ENCODE measurements around the gene FBRS. TPM values are rescaled to one million over a fixed set of nuclear protein-coding genes. Genes with fewer than 3 reads are reported as not detected.

Gene FBRS
- total and polyA plus RNA-seq, 11 donors = 16.3 to 38.3 (median 31.9) TPM

DNA sequence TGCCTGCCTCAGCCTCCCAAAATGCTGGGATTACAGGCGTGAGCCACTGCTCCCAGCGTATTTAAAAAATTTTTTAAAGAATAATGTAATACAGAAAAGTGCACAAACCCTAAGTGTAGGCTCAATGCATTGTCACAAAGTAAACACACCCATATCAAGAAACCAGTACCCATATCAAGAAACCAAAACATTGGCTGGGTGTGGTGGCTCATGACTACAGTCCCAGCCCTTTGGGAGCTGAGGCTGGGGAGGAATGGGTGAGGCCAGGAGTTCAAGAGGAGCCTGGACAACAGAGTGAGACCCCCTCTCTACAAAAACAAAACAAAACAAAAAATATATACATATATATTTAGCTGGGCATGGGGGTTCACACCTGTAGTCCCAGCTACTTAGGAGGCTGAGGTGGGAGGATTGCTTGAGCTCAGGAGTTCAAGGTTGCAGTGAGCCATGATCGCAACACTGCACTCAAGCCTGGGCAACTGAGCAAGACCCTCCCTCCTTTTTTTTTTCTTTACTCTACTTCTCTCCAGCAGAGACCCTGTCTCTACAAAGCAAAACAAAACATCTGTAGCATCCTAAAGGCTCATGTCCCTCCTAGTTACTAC, 16.8 kb upstream of the FBRS start:
- DNase-seq (no peak), ATAC-seq (no peak)
- TF ChIP-seq, protein P1, sequence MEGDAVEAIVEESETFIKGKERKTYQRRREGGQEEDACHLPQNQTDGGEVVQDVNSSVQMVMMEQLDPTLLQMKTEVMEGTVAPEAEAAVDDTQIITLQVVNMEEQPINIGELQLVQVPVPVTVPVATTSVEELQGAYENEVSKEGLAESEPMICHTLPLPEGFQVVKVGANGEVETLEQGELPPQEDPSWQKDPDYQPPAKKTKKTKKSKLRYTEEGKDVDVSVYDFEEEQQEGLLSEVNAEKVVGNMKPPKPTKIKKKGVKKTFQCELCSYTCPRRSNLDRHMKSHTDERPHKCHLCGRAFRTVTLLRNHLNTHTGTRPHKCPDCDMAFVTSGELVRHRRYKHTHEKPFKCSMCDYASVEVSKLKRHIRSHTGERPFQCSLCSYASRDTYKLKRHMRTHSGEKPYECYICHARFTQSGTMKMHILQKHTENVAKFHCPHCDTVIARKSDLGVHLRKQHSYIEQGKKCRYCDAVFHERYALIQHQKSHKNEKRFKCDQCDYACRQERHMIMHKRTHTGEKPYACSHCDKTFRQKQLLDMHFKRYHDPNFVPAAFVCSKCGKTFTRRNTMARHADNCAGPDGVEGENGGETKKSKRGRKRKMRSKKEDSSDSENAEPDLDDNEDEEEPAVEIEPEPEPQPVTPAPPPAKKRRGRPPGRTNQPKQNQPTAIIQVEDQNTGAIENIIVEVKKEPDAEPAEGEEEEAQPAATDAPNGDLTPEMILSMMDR (IDR thresholded peaks at IDR 0.05) = no peak
- no peak for TF ChIP-seq POLR2A (IDR thresholded peaks at IDR 0.05)
- H3K9me3 ChIP-seq = no peaks in the 10 kb centered on the region
- H3K27me3 ChIP-seq = no peaks in the 10 kb centered on the region
- H3K4me1 ChIP-seq = no peaks in the 10 kb centered on the region
- no peak overlapping the region for H3K4me3 ChIP-seq
- no peaks in the 10 kb centered on the region for H3K36me3 ChIP-seq
- intact Hi-C loops (cut with DNase I) = loop anchor here in 1 of 10 donors (10.0 kb wide), 1 partner anchor 57 kb away; the partner anchor contains the start of gene ZNF785
- 77 to 94% (median 88%) methylated on average over 3 of the region's 3 CpGs for WGBS, 4 donors
- no peak overlapping the region for H3K27ac ChIP-seq

DNA sequence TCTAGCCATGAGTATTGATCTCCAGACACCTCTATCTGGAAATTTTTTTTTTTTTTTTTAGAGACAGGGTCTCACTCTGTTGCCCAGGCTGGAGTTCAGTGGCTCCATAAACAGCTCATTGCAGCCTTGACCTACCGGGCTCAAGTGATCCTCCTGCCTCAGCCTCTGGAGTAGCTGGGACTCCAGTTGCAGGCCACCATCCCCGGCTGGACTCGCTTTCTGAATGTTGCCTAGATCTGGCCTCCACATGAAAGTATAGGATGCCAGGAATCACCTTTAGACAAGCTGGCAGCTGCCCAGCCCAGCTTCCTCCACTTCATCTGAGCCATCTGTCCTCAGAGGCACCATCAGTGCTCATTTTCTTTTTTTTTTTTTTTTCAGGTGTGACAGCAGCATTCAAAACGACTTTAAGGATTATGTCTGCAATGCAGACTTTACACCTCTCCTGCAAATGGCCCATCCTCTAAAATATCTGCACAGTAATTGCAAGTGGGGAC, 13.8 kb upstream of the FBRS start:
- Histone ChIP-seq H3K36me3 (no peaks in the 10 kb centered on the region), H3K27ac (no peak overlapping the region), H3K4me1 (no peaks in the 10 kb centered on the region), H3K27me3 (no peaks in the 10 kb centered on the region), H3K4me3 (no peak overlapping the region), H3K9me3 (no peaks in the 10 kb centered on the region)
- intact Hi-C loops (cut with DNase I) = loop anchor here in 1 of 10 donors (10.0 kb wide), 1 partner anchor 60 kb away; the partner anchor contains the start of gene ZNF785
- WGBS, 4 donors = 64 to 75% (median 72%) methylated on average over 4 of the region's 4 CpGs
- TF ChIP-seq, protein P1 (IDR thresholded peaks at IDR 0.05) = no peak
- no peak for TF ChIP-seq POLR2A (IDR thresholded peaks at IDR 0.05)
- ATAC-seq (no peak), DNase-seq (no peak)

DNA sequence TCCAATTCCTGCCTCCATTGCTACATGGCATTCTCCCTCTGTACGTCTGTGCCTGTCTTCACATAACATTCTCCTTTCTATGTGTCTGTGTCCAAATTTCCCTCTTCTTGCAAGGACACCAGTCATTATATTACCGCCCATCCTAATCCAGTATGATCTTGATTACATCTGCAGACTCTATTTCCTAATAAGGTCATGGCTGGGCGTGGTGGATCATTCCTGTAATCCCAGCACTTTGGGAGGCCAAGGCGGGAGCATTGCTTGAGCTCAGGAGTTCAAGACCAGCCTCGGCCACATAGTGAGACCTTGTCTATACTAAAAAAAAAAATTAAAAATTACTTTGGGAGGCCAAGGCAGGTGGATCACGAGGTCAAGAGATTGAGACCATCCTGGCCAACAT, 12.5 kb upstream of the FBRS start:
- no peaks in the 10 kb centered on the region for H3K27me3 ChIP-seq
- peaks cover 0 to 8% (median 2%) of the 10 kb centered on the region in 12 donors for H3K4me1 ChIP-seq
- DNase-seq (no peak), ATAC-seq (no peak)
- H3K36me3 ChIP-seq = no peaks in the 10 kb centered on the region
- 56 to 65% (median 60%) methylated on average over 6 of the region's 6 CpGs for WGBS, 4 donors
- H3K9me3 ChIP-seq = no peaks in the 10 kb centered on the region
- intact Hi-C loops (cut with DNase I) = loop anchor here in 2 of 10 donors (5.0 to 10.0 kb wide), 2 partner anchors 61 to 668 kb away; partner anchors contain the start of gene ZNF785 (in 1 of the 2)
- H3K4me3 ChIP-seq = no peak overlapping the region
- H3K27ac ChIP-seq = no peak overlapping the region
- TF ChIP-seq, protein P1 (IDR thresholded peaks at IDR 0.05) = no peak
- TF ChIP-seq POLR2A (IDR thresholded peaks at IDR 0.05) = no peak

DNA sequence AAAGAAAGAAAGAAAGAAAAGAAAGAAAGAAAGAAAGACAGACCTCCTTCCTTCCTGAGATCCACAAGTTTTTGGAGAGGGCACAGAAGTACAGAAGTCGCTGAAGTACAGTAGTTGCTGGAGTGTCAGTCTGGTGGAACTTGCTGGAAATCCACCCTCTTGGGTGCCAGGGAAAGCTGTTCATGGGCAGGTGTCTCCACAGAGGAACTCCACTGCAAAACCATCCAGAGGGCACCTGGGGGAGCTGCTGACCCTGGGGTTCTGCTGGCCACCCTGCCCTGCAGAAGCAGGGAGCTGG, 11.0 kb upstream of the FBRS start:
- H3K9me3 ChIP-seq = no peaks in the 10 kb centered on the region
- no peaks in the 10 kb centered on the region for H3K27me3 ChIP-seq
- TF ChIP-seq POLR2A (IDR thresholded peaks at IDR 0.05) = no peak
- TF ChIP-seq, protein P1 (IDR thresholded peaks at IDR 0.05) = no peak
- no peak overlapping the region for H3K27ac ChIP-seq
- 73 to 90% (median 78%) methylated on average over 1 of the region's 1 CpG for WGBS, 4 donors
- no peak overlapping the region for H3K4me3 ChIP-seq
- ATAC-seq (no peak), DNase-seq (no peak)
- peaks cover 0 to 17% (median 8%) of the 10 kb centered on the region in 12 donors for H3K4me1 ChIP-seq
- intact Hi-C loops (cut with DNase I) = loop anchor here in 2 of 10 donors (5.0 to 10.0 kb wide), 2 partner anchors 62 to 670 kb away; partner anchors contain the start of gene ZNF785 (in 1 of the 2)
- H3K36me3 ChIP-seq = peaks cover 0 to under 1% (median 0%) of the 10 kb centered on the region in 9 donors
